A549 (cell line): ENCODE data around the gene RAPGEF4. TPM values are rescaled to one million over a fixed set of nuclear protein-coding genes. Genes with fewer than 3 reads are reported as not detected.
A peak's percentile ranks its signal among the peaks of the same experiment; 100 is the strongest.
"Not testable (repeated sequence)": the region's sequence is repeated elsewhere in the genome, so short reads cannot be mapped to it uniquely, and the experiment has no call there.

Experiments
- ATAC-seq, 2 experiments: fragments of 200-7000 bp in 1 of 2; fragments of >200 bp in 1 of 2; cut with Nextera tagmentation in 1 of 2; cut with Tn5 transposase in 1 of 2; 3 replicates each; pipeline versions ENCODE4 v1.8.0 to v1.9.1; 2018 to 2020; ENCODE audit warnings: mild to moderate bottlenecking in 1 of 2, moderate library complexity in 1 of 2
- CTCF ChIA-PET: fragments of 300-600 bp; sonication (Branson Sonifier 250); formaldehyde crosslinking; extraction: SDS; loops from one replicate; lab custom pipeline; 2021; ENCODE audit warnings: antibody characterized with exemption, inconsistent platforms; lab: Yijun Ruan, JAX
- POLR2A ChIA-PET: fragments of 350-600 bp; formaldehyde crosslinking; extraction: SDS; loops from one replicate; lab custom pipeline; 2021; ENCODE audit warnings: antibody characterized with exemption, inconsistent platforms; lab: Yijun Ruan, JAX
- DNase-seq, 2 experiments: peaks; one replicate each; pipeline versions ENCODE4 v3.0.0 to v3.0.0-alpha.2; 2011 to 2016; ENCODE audit warnings: low read depth in 1 of 2, low spot score in 1 of 2
- FAIRE-seq: peaks from 2 replicates; lab custom pipeline; 2011; peaks lifted over from hg19 to GRCh38; lab: Jason Lieb, UNC
- H3K27ac ChIP-seq, 2 experiments: fragments of >200 bp; sonication (Bioruptor Twin); formaldehyde crosslinking; 3 replicates each; pipeline ENCODE4 v1.5.1; 2016 to 2017
- H3K4me1 ChIP-seq: fragments of >200 bp; sonication (Bioruptor Twin); formaldehyde crosslinking; 3 replicates; pipeline ENCODE4 v1.6.1; 2016
- H3K4me2 ChIP-seq: fragments of >200 bp; sonication (Bioruptor Twin); formaldehyde crosslinking; 3 replicates; pipeline ENCODE4 v1.6.1; 2016
- H3K4me3 ChIP-seq: fragments of >200 bp; sonication (Bioruptor Twin); formaldehyde crosslinking; 3 replicates; pipeline ENCODE4 v1.5.1; 2016
- H3K9me3 ChIP-seq: fragments of >200 bp; sonication (Bioruptor Twin); formaldehyde crosslinking; 3 replicates; pipeline ENCODE4 v1.6.1; 2016
- CEBPB ChIP-seq, 2 experiments: fragments of >200 bp in 1 of 2; sonication (Bioruptor Twin) in 1 of 2; formaldehyde crosslinking in 1 of 2; IDR thresholded peaks; 2 replicates each; pipeline ENCODE4 v1.6.1; 2012 to 2016
- CHD2 ChIP-seq: fragments of 150-350 bp; IDR thresholded peaks from 2 replicates; pipeline ENCODE4 v1.6.1; 2014; ENCODE audit warnings: low read length; ENCODE audit not compliant: partially characterized antibody
- CTCF ChIP-seq: fragments of >200 bp; sonication (Bioruptor Twin); formaldehyde crosslinking; IDR thresholded peaks from 3 replicates; pipeline ENCODE4 v1.5.1; 2016
- EHF ChIP-seq: fragments of 250-450 bp; sonication (Bioruptor Pico); IDR thresholded peaks from 2 replicates; pipeline ENCODE4 v1.5.0; 2020; ENCODE audit warnings: mild to moderate bottlenecking
- ELK1 ChIP-seq: fragments of 150-350 bp; IDR thresholded peaks from 2 replicates; pipeline ENCODE4 v1.6.1; 2014; ENCODE audit warnings: low read depth, mild to moderate bottlenecking, low read length
- FOSB ChIP-seq: fragments of 250-450 bp; sonication (Bioruptor Pico); IDR thresholded peaks from 2 replicates; pipeline ENCODE4 v1.5.0; 2020; ENCODE audit warnings: mild to moderate bottlenecking, moderate library complexity
- FOXS1 ChIP-seq: fragments of 250-450 bp; sonication (Bioruptor Pico); IDR thresholded peaks from 2 replicates; pipeline ENCODE4 v1.5.0; 2020; ENCODE audit warnings: mild to moderate bottlenecking, moderate library complexity
- JUN ChIP-seq, 2 experiments: fragments of >200 bp; sonication (Bioruptor Twin); formaldehyde crosslinking; IDR thresholded peaks; 2 replicates in 1 of 2; 3 replicates in 1 of 2; pipeline ENCODE4 v1.6.1; 2016 to 2017
- JUNB ChIP-seq: fragments of >200 bp; sonication (Bioruptor Twin); formaldehyde crosslinking; IDR thresholded peaks from 2 replicates; pipeline ENCODE4 v1.6.1; 2016
- MAZ ChIP-seq: fragments of 150-350 bp; IDR thresholded peaks from 2 replicates; pipeline ENCODE4 v1.6.1; 2014; ENCODE audit warnings: antibody characterized with exemption, low read depth, low read length, borderline replicate concordance
- NFE2L2 ChIP-seq: fragments of 150-350 bp; conservative IDR thresholded peaks from 2 replicates; pipeline ENCODE4 v1.6.1; 2014; ENCODE audit warnings: low read length
- POLR2A ChIP-seq: IDR thresholded peaks from 2 replicates; pipeline ENCODE4 v1.6.1; 2012; ENCODE audit warnings: mild to moderate bottlenecking, low read length
- RCOR1 ChIP-seq: fragments of 150-350 bp; IDR thresholded peaks from 2 replicates; pipeline ENCODE4 v1.6.1; 2014; ENCODE audit warnings: antibody characterized with exemption, low read length, low read depth
- SMC3 ChIP-seq: fragments of >200 bp; sonication (Bioruptor Twin); formaldehyde crosslinking; IDR thresholded peaks from 3 replicates; pipeline ENCODE4 v1.6.1; 2018; ENCODE audit warnings: inconsistent platforms
- ZC3H11A ChIP-seq: fragments of 450-650 bp; IDR thresholded peaks from 2 replicates; pipeline ENCODE4 v1.6.1; 2014; ENCODE audit warnings: antibody characterized with exemption, mild to moderate bottlenecking
- ZSCAN20 ChIP-seq: fragments of 250-450 bp; sonication (Bioruptor Pico); IDR thresholded peaks from 2 replicates; pipeline ENCODE4 v1.8.0; 2022; ENCODE audit warnings: mild to moderate bottlenecking, moderate library complexity
- WGBS: methylation state at CpG from one replicate; pipeline ENCODE4 v1.1.6; 2017; ENCODE audit errors: missing lambda C conversion rate; 5-methylcytosine and 5-hydroxymethylcytosine counted together
- polyA plus RNA-seq, 4 experiments: library from polyadenylated mRNA; depleted of rRNA in 3 of 4; stranded (reverse); fragments of >200 nt; fragmentation: RNase III in 1 of 4; extraction: RNeasy Plus Mini Kit Qiagen cat#74134 plus additional on column Dnase treatment in 1 of 4; gene quantifications; 2 replicates in 3 of 4; 3 replicates in 1 of 4; pipeline ENCODE4 v1.2.3, GENCODE V29; 2011 to 2017
- TF ChIP-seq, protein P1 (sequence below): IDR thresholded peaks from 2 replicates; pipeline ENCODE4 v1.6.1; 2012
- TF ChIP-seq, protein P2 (sequence below): IDR thresholded peaks from 2 replicates; pipeline ENCODE4 v1.6.1; 2012; ENCODE audit warnings: low read depth, borderline replicate concordance

Gene RAPGEF4
- polyA plus RNA-seq, 2 of the 4 experiments (the other 2 are of a cell fraction), result 0.18 to 1.1 TPM

DNA sequence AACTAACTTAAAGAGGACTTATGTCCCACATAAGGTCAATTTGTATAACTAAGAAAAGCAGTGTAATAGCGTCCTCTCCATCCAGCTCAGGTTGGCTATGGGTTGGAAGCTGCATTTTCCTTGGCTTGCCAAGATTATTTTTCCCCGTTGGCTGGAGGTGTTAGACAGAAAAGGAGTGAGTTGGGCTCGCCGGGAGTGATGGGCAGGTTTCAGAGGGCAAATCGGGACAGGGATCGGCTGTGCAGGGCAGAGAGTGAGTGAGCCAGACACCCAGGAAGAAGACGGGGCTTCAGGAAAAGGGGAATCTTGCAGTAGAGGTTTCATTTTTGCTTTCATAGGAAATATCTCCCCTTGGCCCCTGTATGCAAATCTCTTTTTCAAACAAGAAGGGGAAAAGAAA is 298.5 kb downstream of the RAPGEF4 start:
- no peak for FAIRE-seq
- TF ChIP-seq POLR2A, result no peak
- no peak for ATAC-seq
- CTCF ChIA-PET, result interaction anchor here (1.6 to 15.5 kb wide), 2 partner anchors 176 to 179 kb away, joined by 3 to 395 read pairs; no protein-coding TSS in a partner anchor
- no peaks in the 10 kb centered on the region for H3K9me3 ChIP-seq
- no peak overlapping the region for H3K4me2 ChIP-seq
- H3K27ac ChIP-seq, result peak overlapping the region; percentile 9 to 35; a peak in 2 of 6 replicates
- WGBS, result 75% methylated on average over 7 of the region's 7 CpGs
- POLR2A ChIA-PET, result no interaction called here
- no peak for DNase-seq
- peaks cover 6% of the 10 kb centered on the region; the same call in 1 of the 3 replicates for H3K4me1 ChIP-seq
- no peak overlapping the region for H3K4me3 ChIP-seq

DNA sequence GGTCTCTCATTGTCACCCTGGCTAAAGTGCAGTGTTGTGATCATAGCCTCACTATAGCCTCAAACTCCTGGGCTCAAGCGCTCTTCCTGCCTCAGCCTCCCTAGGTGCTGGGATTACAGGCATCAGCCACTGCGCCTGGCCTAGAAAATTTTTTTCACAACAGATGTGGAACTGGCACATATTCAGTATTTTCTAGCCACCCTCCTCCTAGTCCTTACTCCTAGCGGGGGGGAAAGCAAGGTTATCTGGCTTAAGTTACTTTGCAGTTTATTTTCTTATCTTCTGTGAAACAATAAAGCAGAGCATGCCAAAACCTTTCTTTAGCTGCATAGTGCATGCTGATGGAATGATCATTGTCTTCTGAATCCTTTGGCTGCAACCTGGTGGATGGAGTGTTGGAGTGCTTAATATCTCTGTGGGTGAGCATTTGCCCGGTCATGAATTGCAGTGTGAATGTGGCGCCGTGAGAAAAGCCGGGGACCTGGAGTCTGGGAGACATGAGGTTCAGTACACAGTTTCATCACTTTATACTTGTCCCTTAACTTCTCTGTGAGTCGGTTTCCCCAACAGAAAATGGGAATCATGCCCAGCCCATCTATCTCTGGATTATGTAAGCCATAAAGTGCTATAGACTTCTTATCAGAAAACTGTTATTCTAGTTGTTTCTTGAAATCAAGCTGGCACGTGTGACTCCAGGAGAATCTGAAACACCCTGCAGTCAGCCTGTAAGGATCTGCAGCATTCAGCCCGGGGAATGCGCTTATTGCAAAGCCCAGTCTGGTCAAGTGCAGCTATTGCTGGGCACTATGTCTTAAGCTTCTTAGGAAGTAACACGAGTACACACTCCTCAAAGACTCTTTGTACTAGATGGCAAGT is 301.8 kb downstream of the RAPGEF4 start:
- DNase-seq, result no peak
- Histone ChIP-seq H3K4me2 (no peak overlapping the region), H3K9me3 (no peaks in the 10 kb centered on the region), H3K4me1 (peaks cover 6% of the 10 kb centered on the region; the same call in 1 of the 3 replicates), H3K27ac (peak overlapping the region; percentile 21; a peak in 1 of 6 replicates), H3K4me3 (no peak overlapping the region)
- FAIRE-seq, result no peak
- TF ChIP-seq CEBPB (IDR thresholded peaks at IDR 0.05) (no peak), MAZ (no peak), CHD2 (no peak), FOSB (CRISPR knock-in tag) (no peak), NFE2L2 (no peak), ZC3H11A (no peak), ZSCAN20 (CRISPR knock-in tag) (no peak), RCOR1 (no peak), EHF (CRISPR knock-in tag) (no peak), JUN (IDR thresholded peaks at IDR 0.05) (no peak), SMC3 (no peak), CTCF (no peak), ELK1 (no peak), FOXS1 (no peak), JUNB (no peak)
- TF ChIP-seq, protein P1, sequence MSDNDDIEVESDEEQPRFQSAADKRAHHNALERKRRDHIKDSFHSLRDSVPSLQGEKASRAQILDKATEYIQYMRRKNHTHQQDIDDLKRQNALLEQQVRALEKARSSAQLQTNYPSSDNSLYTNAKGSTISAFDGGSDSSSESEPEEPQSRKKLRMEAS, result no peak
- TF ChIP-seq, protein P2, sequence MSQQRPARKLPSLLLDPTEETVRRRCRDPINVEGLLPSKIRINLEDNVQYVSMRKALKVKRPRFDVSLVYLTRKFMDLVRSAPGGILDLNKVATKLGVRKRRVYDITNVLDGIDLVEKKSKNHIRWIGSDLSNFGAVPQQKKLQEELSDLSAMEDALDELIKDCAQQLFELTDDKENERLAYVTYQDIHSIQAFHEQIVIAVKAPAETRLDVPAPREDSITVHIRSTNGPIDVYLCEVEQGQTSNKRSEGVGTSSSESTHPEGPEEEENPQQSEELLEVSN, result no peak
- POLR2A ChIA-PET, result no interaction called here
- WGBS, result 90% methylated on average over 12 of the region's 12 CpGs
- CTCF ChIA-PET, result interaction anchor here (0.8 to 4.0 kb wide), 3 partner anchors 9 to 35 kb away, joined by 3 to 28 read pairs (median 3); no protein-coding TSS in a partner anchor
- ATAC-seq, result no peak; a peak in 1 of 6 replicates

- H3K4me3 ChIP-seq, H3K9me3 ChIP-seq, FAIRE-seq, H3K4me1 ChIP-seq, DNase-seq, ATAC-seq, POLR2A ChIA-PET, H3K4me2 ChIP-seq: not testable (repeated sequence)
- CTCF ChIA-PET, result interaction anchor here (0.9 to 4.0 kb wide), 3 partner anchors 10 to 172 kb away, joined by 3 to 28 read pairs (median 5); no protein-coding TSS in a partner anchor
- H3K27ac ChIP-seq, result peak overlapping the region; percentile 21; a peak in 1 of 6 replicates
- 80% methylated on average over 2 of the region's 2 CpGs for whole genome bisulfite sequencing
Measured at GRCh38 chr2:173038257-173038656, 302.6 kb downstream of the RAPGEF4 start.
